Vagina (tissue), 2 donors: ENCODE data around the gene IBA57.

Experiments
- CTCF ChIP-seq, 3 experiments: fragments of 450-650 bp in 2 of 3; fragments of 200-600 bp in 1 of 3; sonication (generic) in 1 of 3; IDR thresholded peaks; one replicate each; pipeline ENCODE4 v1.5.1; 2017 to 2019; ENCODE audit warnings: antibody characterized with exemption in 3 of 3, mild to moderate bottlenecking in 2 of 3, moderate library complexity in 2 of 3
- POLR2A ChIP-seq, 2 donors: fragments of 450-650 bp; IDR thresholded peaks; one replicate each; pipeline ENCODE4 v1.6.1; 2017; ENCODE audit warnings: antibody characterized with exemption in 2 of 2, mild to moderate bottlenecking in 2 of 2, moderate library complexity in 2 of 2
- POLR2AphosphoS5 ChIP-seq, 2 donors: sonication (generic); formaldehyde crosslinking; IDR thresholded peaks; one replicate each; pipeline ENCODE4 v1.9.0; 2017; ENCODE audit warnings: antibody characterized with exemption in 2 of 2, mild to moderate bottlenecking in 2 of 2, low read depth in 1 of 2; ENCODE audit not compliant: insufficient read depth in 1 of 2

GRCh38 chr1:228155596-228156514 is 9.7 kb upstream of the IBA57 start:
- TF ChIP-seq CTCF (IDR thresholded peaks at IDR 0.05) (no peak), POLR2A (IDR thresholded peaks at IDR 0.05) (no peak), POLR2AphosphoS5 (IDR thresholded peaks at IDR 0.05; ENCODE audit: insufficient read depth in 1 of 2, low read depth in 1 of 2) (no peak)
